ENCODE data around the gene CACNA1G.

CACNA1G gene

DNA sequence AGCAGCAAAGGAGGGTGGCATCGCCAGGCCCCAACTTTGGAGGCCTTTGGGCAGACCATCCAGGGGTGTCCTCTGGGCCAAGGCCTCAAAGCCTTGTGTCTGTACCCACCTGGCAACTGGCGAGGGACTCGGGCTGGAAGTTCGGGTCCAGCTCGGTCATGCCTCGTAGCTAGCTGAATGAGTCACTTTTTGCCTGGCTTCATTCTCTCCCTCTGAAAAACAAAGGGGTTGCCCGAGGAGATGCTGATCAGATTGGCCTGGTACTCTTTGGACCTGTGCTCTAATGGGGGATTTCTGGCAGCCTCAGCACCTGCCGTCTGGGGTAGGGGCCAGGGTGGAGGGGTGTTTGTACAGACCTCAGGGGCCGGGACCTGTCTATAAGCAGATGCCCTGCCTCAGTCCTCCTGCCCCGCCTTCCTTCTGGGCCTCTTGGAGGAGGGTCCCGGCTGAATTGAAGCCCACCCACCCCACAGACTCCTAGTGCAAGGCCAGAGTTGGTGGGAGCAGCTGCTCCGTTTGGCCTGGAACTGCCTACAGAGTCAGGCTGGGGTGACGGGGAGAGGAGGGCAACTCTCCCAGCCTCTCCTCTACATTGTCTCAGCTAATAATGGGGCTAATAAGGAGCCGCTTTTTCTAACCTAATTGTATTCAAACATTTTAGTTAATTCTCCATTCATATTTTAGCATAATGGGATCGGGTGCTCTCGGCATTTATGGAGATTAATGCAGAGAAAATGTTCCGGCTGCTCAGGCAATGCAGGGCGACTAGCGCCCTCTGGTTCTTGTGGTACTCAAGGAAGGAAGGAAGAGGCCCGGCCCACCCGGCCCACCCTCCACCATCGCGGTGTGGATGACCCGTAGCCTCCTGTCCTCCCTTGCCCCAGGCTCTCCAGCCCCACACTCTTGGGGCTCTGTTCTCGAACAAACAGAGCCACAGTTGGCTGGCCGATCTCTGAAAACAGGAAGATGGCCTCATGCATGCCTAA, 52.8 kb downstream of the CACNA1G start:
- DNase-seq (ENCODE audit: low spot score), result peak; percentile 79

DNA sequence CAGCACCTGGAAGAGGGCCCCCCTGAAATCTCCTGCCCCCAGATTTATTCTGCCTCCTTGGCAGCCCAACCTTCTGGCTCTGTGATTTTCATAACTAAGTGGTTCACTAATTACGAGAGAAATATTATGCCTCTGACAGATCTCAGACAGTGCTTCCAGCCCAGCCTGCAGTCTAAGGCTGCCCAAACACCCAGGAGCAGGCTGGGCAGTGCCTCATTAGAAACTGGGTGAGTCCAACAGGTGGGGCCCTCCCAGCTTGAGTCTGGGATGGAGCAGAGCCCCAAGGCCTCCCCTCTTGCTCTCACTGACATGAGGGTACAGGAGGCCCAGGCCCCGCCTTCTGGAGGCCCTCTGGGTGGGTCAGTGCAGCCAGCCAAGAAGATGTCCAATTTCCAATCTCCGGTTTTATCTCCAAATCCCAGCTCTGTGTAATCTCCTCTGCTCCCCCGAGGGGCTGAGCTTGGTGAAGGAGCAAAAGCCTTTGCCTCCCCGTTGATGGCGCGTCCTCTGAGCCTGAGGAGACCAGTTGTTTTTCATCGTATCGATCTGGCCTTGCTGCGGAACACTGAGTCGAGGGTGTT, 54.0 kb downstream of the CACNA1G start:
- DNase-seq (ENCODE audit: low spot score), result peak; percentile 86

DNA sequence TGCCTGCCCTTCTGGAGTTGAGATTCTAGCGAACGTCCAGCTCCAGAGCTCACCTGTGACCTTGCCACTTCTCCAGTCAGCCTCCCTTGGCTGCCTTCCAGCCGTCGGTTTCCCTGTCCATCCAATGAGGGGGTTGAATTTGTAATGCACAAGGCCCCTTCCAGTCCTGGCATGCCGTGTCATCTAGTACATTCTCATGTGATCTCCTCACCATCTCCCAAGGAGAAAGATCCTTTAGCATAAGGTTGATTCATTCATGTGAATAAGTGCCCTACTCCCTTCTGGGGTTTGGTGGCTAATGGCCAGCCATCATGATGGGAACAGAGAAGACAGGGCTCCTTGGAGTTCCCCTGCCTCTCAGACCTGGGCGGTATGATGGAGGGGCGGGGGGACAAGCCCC, 55.3 kb downstream of the CACNA1G start:
- DNase-seq (ENCODE audit: low spot score), result no peak

- DNase-seq (ENCODE audit: low spot score), result no peak
Observed at GRCh38 chr17:50618300-50618699, 57.8 kb downstream of the CACNA1G start.

GRCh38 chr17:50618941-50619340, 58.4 kb downstream of the CACNA1G start:
- DNase-seq (ENCODE audit: low spot score), result no peak

DNA sequence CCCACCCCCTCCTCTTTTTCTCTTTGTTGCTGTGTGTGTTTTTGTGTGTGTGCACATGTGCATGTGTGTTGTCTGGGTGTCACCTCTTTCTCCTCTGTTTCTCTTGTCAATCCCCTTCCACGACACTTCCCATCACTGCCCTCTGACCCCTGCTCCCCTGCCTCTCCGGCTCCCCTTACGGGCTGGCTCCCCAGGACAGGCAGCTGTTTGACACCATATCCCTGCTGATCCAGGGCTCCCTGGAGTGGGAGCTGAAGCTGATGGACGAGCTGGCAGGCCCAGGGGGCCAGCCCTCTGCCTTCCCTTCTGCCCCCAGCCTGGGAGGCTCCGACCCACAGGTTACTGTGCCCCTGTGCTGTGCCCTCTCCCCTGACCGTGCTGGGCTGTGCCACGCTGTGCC, 59.0 kb downstream of the CACNA1G start:
- DNase-seq (ENCODE audit: low spot score), result no peak

- DNase-seq (ENCODE audit: low spot score), result no peak
Observed at GRCh38 chr17:50620237-50620636, 59.7 kb downstream of the CACNA1G start.

GRCh38 chr17:50620858-50621257, 60.3 kb downstream of the CACNA1G start:
- DNase-seq (ENCODE audit: low spot score), result peak; percentile 79

- no peak for DNase-seq (ENCODE audit: low spot score)
Observed at GRCh38 chr17:50621574-50622031, 61.1 kb downstream of the CACNA1G start.

DNA sequence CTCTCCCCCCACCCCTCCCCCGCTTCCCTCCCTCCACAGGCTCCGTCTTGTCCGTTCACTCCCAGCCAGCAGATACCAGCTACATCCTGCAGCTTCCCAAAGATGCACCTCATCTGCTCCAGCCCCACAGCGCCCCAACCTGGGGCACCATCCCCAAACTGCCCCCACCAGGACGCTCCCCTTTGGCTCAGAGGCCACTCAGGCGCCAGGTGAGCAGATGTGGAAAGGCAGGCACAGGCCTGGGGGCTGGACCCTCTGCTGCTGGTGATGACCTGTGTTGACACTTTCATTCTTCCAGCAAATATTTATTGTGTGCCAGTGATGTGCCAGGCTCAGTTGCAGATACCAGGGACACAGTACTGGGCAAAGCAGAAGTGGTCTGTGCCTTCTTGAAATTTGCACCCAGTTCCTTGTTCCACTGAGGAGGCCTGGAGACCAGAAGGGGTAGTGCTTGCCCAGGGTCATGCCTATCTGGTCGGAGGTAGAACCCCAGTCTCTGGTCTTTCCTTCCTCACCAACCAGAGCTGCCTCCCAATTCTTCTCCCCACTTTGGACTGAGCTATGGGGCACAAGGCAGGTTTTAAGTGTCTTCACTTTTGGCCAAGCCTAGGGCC, 63.9 kb downstream of the CACNA1G start:
- no peak for DNase-seq (ENCODE audit: low spot score)

DNA sequence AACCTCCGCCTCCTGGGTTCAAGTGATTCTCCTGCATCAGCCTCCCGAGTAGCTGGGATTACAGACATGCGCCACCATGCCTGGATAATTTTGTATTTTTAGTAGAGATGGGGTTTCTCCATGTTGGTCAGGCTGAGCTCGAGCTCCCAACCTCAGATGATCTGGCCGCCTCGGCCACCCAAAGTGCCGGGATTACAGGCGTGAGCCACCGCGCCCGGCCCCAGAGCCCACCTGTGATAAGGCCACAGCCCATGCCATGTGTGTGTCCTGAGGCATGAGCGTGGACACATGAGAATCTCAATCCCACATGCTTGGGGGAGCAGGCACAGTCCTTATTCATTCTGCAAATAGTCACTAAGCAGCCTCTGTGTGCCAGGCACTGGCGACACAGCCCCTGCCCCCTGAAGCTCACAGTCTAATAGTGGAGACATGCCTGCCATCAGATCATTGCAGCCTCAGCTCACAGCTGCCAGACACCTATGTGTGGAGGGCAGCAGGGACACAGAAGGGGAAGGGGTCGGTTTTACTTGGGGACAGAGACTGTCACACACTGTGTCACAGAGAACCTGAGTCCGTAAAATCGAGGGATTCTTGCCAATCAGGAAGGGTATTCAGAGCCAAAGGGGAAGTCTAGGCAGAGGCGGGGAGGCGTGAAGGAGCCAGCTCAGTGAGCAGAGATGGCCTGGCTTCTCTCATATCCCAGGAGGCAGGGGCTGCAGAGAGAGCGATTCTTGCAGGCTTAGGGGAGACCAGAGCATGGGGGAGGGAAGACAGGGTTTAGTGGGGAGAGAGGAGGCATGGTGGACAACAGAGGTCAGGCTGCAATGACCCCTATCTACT, 64.7 kb downstream of the CACNA1G start:
- DNase-seq (ENCODE audit: low spot score), result no peak

DNA sequence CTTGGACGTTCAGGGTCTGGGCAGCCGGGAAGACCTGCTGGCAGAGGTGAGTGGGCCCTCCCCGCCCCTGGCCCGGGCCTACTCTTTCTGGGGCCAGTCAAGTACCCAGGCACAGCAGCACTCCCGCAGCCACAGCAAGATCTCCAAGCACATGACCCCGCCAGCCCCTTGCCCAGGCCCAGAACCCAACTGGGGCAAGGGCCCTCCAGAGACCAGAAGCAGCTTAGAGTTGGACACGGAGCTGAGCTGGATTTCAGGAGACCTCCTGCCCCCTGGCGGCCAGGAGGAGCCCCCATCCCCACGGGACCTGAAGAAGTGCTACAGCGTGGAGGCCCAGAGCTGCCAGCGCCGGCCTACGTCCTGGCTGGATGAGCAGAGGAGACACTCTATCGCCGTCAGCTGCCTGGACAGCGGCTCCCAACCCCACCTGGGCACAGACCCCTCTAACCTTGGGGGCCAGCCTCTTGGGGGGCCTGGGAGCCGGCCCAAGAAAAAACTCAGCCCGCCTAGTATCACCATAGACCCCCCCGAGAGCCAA, 65.6 kb downstream of the CACNA1G start:
- DNase-seq (ENCODE audit: low spot score), result peak; percentile 90

- no peak for DNase-seq (ENCODE audit: low spot score)
Observed at GRCh38 chr17:50627036-50627781, 66.7 kb downstream of the CACNA1G start.

DNA sequence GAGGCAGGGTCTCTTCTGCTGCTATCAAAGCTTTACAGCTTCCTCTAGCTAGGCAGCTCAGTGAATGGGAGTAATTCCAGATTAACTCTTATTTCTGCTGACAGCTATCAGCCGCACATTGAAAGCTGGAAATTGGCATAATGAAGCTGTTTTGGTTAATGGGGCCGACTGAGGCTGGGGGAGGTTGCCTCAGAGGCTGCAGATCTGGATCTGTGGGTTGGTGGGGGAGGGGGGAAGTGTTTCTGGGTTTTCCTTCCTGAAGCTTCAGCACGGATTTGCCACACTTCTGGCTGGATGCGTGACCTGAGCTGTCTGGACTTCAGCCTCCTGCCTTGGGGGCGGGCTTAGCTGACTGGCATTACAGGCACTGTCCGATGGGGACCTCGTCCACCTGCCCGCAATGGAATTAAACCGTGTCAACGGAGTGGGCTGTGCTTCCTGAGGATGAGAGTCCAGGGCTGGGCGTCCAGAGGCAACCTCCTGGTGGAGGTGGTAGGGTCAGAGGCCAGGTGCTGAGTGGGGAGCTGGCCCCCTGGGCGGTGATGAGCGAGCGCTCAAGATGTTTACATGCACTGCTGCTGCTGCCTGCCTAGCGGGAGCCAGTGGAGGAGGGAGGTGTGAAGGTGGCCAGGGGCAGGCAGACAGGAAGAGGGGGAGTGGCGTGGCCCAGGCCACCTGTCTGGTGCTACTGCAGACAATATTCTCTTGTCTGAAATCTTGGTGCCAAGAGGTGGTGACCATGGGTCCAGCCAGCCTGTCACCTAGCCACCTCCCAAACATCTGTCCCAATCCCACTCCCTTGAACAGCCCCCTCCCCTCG, 67.5 kb downstream of the CACNA1G start:
- DNase-seq (ENCODE audit: low spot score), result no peak

- no peak for DNase-seq (ENCODE audit: low spot score)
Observed at GRCh38 chr17:50629902-50630301, 69.4 kb downstream of the CACNA1G start.

DNA sequence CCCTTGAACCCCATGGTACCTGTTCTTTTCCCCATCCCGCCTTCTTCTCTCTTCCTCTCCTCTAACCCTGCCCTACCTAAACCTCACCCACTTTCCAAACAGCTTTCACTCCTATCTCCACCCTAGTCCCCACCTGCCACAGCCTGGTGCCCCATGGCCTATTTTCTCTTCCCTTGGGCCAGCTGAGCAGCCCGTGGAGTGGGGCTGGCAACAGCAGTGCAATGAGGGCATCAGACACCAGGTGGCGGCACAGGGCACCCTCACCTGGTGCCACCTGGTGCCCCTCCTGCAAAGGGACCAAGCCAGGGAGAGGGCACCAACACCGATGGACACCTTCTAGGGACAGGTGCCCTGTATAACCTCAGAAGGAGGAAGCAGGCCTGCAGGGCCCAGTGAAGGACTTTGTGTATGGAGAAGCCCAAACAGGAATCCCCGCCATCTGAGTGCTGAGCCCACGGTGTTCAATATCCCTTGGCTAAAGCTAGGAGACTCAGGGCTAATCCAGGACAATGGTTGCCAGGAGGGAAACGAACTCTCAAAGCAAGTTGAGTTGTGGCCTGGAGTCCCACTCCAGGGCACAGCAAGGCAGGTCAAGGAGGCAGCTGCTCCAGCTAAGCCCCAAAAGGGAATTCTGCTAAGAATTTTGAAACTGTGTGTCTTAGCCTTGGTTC, 70.1 kb downstream of the CACNA1G start:
- peak; percentile 88 for DNase-seq (ENCODE audit: low spot score)

- no peak for DNase-seq (ENCODE audit: low spot score)
Observed at GRCh38 chr17:50631195-50631907, 70.8 kb downstream of the CACNA1G start.

- DNase-seq (ENCODE audit: low spot score), result no peak
Observed at GRCh38 chr17:50631908-50632571, 71.5 kb downstream of the CACNA1G start.
